CD4-positive, alpha-beta T cell treated with Interleukin-4 for 4 hours (primary cell): ENCODE results near the gene ARHGEF7.
"Not testable (repeated sequence)": the region's sequence is repeated elsewhere in the genome, so short reads cannot be mapped to it uniquely, and the experiment has no call there.

Experiments
- DNase-seq: peaks from one replicate; pipeline ENCODE4 v3.0.0-alpha.2; 2020

ARHGEF7 gene

DNA sequence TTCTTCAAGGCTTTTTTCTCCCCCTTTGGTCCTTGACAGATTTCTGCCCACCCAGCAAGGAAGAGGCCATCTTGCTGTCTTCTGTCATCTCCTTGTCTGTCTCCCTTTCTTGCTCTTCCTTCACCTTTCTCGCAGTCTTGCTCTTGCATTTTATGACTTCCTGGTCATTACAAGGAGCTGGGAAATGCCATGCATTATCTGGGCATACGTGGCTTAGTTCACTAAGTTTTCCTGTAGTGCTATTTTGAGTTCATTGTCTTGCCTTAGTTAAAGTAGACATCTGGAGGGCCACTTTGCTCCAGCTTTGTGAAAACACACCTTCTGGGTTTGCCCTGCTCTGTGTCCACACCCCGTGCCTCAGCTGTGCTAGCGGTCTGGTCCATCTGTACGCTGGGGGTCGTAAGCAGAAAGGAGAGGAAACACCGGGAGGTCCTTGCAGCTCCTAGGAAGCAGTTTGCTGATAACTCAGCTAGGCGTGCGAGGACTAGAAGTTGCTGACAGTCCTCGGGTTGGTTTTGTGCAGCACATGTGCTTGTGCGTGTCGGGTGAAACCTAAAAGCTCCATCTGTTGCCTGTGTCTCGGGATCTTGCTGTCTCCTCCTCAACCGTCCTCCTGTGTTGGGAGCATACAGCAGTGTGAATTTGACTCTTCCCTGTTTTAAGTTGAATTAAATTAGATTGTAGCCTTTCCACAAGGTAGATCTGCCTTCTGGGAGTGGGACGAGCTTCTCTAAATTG lies 59.4 kb downstream of the ARHGEF7 start:
- DNase-seq, result no peak

DNA sequence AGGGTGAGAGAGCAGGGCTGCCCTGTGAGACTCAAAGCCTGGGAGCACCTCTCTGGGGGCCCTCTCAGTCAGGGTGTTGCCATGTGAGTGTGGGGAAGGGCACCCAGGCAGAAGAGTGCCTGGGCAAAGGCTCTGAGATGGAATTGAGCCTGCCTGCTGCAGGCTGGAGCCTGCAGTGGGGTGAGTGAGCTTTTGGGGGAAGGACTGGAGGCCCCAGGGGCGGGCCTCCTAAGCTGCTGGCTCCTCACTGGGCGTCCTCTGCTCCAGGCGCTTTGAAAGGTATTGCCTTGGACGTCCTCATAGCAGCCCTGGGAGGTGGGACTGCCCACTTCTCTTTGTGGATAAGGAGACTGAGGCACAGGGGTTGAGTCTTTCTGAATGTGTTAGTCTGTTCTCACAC lies 60.3 kb downstream of the ARHGEF7 start:
- DNase-seq, result no peak

DNA sequence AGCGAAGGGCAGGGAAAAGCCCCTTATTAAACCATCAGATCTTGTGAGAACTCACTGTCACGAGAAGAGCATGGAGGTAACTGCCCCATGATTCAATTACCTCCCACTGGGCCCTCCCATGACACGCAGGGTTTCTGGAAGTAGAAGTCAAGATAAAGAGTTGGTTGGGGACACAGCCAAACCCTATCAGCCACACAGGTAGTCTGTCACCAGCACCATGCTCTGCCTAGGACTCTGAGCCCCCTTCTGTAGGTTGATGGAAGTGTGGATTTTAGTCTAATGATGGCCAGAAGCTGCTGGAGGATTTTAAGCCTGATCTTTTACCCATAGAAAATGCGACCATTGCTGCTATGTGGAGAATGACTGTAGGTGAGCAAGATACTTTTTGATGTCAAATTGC lies 60.8 kb downstream of the ARHGEF7 start:
- DNase-seq, result no peak

DNA sequence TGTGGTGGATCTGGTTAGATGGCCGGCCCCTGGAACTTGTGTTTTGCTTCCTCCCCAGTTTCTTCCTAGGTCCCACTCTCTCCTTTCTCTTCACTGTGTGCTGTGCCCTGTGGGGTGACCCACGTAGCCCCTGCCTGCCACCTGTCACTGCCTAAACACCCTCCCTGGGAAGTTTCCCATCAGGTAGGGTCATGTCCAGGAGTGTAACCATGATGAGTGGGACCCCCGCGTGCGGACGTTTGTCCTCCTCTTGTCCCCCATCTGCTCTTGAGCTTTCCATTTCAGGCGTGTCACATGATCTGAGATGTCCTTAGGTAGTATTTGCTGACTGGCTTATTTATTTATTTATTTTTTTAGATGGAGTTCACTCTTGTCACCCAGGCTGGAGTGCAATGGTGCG lies 61.3 kb downstream of the ARHGEF7 start:
- DNase-seq, result no peak

DNA sequence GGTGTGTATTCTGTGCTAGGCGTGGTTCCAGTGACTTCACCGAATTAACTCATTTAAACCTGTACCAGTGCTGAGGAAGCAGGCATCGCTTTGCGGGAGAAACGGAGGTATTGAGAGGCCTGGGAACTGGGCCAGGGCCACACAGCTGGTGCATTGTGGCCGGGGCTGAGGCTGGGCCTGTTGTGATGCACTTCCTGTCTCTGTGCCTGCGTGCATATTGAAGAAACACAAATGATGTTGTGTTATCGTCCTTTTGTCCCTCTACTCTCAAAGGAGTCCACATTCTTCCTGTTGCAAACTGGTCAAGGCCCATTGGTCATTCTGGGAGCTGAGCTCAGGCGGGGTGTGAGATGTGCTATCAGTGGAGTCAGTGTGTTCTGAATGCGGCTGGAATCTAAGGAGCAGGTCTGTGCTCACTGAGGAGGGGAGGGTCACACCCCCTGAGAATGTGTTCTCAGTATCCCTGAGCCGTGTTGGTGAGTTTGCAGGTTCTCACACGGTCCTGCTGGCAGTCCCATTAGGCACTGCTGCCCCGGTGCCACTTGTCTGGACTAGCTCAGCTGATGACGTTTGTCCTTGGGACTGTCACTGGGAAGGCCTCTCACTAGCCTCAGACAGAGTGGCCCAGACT lies 62.1 kb downstream of the ARHGEF7 start:
- DNase-seq, result peak; percentile 50

DNA sequence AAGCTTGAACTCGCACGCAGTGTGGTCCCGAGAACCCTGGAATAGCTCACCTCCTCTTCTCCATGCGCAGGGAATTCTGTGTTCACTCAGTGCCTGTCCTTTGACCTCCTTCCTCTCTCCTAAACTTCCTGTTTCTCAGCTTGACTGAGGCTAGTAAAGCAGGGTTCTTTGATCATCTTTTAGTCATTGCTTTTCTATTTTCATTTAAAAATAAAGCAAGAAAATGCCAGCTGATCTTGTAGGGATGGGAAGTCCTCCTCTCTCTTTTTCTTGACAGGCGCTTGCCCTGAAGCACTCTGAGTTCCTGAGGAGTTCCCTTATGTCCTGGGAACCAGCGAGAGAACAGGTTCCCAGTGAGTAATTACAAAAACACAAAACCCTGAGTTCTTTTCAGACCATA lies 62.8 kb downstream of the ARHGEF7 start:
- DNase-seq, result no peak

DNA sequence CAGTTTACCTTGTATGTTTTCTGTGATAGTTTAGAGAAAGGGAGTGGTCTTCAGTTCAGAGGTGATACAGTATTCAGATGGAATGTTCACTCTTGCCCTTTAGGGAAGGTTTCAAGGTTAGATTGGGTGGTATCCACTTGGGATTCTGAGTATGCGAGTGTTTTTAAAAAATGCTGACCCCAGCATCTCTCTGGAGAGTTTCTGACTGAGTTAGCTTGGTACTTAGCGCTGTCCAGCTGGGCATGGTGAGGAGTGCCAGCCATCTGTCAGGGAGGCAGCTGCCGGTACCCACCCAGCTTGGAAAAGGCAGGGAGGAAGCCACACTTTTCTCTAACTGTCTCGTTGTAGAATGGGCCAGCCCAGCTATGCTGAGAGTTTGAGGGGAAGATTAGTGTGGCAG lies 63.3 kb downstream of the ARHGEF7 start:
- no peak for DNase-seq

DNA sequence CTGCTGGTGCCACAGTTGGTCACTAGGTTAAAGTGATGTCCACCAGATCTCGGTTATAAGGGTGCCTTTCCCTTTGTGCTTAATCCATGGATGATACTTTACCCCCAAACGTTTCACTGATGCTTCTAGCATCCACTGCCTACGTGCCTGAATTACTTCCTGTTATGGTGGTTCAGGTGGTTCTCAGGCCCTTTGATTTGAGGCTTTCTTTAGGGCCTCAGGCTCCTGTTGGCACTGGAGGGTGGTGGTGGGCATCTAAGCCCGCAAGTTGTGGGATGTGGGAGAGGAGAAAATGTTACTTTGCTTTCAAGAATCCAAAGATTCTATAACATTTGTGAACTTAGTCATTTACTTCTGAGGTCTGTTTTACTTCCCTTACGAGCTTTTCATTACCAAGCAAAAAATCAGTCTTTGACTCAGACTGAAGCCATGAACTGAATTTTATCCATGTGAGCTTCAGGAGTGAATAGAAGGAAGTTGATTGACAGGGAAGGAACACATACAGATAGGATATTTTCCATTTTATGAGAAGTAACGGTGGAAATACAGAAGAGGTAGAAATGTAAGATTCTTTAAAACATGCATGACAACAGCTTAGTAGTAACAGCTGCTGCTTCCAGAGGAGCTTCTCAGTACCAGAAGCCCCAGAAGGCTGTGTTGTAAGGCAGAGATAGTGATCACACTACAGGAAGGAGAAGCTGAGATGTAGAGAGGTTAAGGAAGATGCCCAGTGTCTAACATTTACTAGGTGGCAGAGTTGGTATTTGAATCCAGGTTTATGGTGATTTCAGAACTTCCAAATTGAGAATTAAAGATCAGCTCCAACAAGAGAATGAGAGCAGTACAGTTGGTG lies 65.0 kb downstream of the ARHGEF7 start:
- DNase-seq, result no peak

DNA sequence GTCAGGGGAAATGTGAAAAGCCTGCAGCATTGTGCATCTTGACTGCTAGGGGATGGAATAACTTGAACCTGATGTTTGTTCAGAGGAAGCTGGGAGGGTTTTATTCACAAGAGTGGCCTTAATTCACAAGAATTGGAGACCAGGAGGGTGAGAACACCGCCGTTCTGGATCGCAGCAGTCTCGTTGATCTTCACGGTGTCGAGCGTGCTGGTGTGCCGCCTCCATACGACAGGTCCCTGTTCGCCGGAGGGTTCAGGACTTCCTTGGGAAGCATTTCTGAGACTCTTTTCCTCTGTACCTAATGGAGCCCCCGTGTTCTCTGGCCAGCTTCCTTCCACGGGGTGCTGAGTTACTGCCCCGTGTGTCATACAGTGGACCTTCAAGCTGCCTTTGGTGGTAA lies 66.9 kb downstream of the ARHGEF7 start:
- DNase-seq, result no peak

DNA sequence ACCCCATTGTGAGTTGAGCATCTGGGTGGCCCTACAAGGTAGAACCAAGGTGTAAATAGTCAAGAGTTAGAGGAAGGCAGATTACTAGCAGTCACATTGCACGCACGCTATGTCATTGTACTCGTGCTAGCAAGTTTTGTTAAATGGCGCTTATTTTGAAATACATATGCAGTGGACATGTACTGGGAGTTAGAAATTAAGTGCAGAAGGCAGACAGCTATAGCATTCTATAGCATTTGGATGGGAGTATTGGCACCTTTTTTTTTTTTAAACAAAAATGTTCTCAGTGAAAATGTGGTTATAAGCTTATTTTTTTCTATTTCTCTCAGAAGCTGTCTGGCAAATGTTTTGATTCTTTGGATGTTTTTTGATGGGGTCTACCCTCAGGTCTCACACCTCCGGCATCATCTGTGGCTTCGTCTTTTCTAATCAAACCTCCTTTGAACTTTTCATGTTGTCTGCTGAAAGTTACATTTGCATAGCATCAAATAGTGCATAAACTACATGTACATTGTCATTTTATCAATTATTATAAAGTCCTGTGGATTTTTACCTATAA lies 68.1 kb downstream of the ARHGEF7 start:
- peak; percentile 46 for DNase-seq

DNA sequence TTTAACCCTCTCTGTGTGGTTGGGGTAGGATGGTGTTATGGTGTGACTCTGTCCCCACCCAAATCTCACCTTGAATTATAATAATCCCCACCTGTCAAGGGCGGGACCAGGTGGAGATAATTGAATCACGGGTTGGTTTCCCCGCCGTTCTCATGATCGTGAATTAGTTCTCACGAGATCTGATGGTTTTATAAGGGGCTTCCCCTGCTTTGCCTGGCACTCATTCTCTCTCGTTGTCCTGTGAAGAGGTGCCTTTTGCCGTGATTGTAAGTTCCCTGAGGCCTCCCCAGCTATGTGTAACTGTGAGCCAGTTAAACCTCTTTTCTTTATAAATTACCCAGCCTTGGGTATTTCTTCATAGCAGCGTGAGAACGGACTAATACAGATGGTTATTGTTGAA lies 68.8 kb downstream of the ARHGEF7 start:
- DNase-seq, result no peak

DNA sequence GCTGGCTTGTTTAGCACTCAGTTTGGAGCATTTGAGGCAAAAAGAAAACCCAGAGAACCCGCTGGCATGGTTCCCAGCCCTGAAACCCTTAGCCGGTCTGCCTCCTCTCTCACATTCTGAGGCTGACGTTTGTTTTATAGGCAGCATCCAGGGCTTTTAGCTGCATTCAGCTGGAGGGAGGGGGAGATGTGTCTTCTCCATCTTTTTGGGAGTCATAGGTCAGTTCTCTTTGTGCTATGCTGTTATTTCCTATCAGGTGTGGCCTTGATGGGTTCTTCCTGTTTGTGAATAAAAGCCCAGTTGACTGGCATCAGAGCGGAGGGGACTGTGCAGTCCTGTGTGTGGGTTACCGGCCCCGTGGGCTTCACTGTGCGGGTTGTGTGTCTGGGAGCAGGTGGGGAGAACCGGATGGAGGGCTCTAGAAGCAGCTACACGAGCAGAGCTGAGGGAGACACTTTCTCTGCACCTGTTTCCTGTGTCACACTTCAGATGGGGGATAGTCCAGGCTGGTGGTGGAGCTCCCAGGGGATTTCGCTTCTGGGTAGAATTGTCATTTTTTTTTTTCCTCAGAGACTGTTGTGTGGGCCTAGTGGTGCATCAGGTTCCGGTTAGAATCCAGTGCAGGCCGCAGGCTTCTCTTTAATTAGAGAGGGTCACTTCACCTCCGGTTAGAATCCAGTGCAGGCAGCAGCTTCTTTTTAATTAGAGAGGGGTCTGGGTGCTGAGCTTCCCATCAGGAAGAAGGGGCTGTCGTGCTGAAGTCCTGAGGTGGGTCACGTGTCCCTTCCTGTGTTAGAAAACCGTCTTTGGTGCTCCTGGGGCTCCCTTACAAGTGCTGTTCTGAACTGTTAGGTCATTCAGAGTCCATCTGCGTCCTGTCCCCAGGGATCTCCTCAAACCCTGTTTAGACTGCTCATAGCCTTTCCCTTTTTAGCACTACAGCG lies 69.6 kb downstream of the ARHGEF7 start:
- peak; percentile 25 for DNase-seq

DNA sequence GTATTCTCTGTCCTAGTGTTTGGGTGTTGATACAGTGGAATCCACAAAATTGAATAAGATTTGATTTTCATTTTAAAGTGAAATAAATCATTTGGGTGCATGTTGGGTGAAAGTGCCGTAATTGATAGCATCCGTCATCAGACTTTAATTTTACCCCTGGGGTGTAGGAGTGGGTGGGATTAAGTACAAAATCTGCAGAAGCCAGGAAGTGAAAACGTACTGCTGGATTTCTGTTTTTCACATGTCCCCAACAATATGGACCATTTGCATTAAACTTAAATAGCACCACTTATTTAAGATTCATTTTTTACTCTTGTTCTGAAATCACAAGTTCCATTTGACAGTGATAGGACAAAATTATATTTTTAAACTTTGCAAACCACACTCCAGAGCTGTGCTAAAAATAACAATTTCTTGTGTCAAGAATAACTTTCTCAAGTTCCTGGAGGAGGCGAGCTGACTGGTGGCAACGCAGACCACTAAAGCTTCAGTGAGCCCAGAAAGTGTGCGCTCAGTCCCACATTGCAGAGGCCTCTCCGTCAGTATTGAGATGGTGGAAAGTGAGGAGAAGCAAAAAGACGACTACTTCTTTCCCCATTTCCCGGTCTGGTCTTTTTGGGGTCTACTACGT lies 71.3 kb downstream of the ARHGEF7 start:
- DNase-seq, result no peak

DNA sequence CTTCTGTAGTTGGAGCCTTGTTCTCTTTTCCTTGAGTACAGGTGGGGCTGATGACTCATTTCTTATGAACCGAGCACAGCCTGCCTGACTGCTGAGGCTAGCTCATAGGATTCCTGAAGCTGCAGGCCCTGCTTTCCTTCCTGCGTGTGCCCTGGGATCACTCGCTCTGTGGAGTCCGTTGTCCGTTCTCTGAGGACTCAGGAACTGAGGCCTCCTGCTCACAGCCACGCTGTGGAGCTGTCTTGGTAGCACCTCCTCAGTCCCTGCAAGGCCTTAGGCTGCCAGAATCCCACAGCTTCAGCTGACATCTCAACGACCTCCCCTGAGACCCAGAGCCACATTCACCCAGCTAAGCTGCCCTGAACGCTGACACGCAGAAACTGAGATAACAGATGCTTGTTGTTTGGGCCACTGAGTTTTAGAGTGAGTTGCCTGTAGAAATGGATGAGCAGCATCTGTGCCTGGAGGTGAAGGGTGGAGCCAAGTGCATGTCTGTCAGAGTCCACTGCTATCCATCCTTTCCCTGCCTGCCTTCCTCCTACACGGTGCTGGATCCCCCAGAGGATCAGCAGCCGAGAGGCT lies 72.9 kb downstream of the ARHGEF7 start:
- no peak for DNase-seq

DNA sequence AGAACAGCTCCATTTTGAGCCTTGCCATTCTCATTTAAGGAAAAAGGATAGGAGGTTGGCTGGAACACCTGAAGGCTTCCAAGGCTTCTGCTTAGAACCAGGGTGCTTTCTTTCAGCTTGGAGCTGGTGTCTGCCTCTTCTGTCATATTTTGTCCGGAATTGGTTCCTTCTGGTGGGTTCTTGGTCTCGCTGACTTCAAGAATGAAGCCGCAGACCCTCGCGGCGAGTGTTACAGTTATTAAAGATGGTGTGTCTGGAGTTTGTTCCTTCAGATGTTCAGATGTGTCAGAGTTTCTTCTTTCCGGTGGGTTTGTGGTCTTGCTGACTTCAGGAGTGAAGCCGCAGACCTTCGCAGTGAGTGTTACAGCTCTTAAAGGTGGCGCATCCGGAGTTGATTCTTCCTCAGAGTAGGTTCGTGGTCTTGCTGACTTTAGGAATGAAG lies 74.0 kb downstream of the ARHGEF7 start:
- peak; percentile 76 for DNase-seq

DNA sequence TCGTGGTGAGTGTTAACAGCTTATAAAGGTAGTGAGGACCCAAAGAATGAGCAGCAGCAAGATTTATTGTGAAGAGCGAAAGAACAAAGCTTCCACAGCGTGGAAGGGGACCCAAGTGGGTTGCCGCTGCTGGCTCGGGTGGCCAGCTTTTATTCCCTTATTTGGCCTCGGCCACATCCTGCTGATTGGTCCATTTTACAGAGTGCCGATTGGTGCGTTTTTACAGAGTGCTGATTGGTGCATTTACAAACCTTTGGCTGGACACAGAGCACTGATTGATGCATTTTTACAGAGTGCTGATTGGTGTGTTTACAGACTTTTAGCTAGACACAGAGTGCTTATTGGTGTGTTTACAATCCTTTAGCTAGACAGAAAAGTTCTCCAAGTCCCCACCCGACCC lies 74.4 kb downstream of the ARHGEF7 start:
- DNase-seq, result peak; percentile 19

DNA sequence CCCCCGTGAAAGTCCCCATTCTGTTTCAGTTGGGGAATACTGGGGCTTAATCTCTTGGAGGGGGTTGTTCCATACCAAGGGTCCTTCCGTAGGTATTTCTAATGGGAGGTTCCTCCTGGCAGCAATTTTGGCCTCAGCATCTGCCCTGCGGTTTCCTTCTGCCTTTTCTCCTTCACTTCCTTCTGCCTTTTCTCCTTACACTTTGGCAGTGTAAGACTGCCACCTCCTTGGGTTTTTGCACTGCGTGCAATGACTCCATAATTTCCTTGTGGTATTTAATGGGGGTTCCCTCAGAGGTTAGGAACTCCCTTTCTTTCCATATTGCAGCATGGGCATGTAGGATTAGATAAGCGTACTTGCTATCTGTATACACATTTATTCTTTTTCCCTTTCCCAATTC lies 78.1 kb downstream of the ARHGEF7 start:
- not testable (repeated sequence) for DNase-seq

DNA sequence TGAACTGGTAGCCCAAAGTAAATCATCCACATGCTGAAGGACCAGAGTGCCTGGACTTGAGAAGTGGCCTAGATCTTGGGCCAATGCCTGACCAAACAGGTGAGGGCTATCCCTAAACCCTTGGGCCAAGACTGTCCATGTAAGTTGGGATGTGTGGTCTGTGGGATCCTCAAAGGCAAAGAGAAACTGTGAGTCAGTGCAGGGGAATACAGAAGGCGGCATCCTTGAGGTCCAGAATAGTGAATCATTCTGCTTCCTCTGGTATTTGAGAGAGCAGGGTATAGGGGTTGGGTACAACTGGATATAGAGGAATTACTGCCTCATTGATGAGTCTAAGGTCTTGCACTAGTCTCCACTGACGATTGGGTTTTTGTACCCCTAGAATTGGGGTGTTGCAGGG lies 79.5 kb downstream of the ARHGEF7 start:
- not testable (repeated sequence) for DNase-seq

DNA sequence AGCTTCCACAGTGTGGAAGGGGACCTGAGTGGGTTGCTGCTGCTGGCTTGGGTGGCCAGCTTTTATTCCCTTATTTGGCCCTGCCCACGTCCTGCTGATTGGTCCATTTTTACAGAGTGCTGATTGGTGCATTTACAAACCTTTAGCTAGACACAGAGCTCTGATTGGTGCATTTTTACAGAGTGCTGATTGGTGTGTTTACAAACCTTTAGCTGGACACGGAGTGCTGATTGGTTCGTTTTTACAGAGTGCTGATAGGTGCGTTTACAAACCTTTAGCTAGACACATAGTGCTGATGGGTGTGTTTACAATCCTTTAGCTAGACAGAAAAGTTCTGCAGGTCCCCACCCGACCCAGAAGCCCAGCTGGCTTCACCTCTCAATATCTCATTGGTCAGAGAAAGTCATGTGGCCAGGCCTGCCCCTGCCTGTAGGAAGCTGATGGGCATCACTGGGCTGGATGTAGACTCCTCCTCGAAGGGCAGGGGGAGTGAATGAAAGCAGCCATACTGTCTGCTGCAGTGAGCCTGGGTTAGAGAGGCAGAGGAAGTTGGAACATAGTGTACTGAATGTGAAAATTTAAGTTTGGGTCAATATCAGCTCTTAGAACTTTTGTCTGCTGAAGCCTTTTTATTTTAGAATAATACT lies 83.7 kb downstream of the ARHGEF7 start:
- DNase-seq, result not testable (repeated sequence)

DNA sequence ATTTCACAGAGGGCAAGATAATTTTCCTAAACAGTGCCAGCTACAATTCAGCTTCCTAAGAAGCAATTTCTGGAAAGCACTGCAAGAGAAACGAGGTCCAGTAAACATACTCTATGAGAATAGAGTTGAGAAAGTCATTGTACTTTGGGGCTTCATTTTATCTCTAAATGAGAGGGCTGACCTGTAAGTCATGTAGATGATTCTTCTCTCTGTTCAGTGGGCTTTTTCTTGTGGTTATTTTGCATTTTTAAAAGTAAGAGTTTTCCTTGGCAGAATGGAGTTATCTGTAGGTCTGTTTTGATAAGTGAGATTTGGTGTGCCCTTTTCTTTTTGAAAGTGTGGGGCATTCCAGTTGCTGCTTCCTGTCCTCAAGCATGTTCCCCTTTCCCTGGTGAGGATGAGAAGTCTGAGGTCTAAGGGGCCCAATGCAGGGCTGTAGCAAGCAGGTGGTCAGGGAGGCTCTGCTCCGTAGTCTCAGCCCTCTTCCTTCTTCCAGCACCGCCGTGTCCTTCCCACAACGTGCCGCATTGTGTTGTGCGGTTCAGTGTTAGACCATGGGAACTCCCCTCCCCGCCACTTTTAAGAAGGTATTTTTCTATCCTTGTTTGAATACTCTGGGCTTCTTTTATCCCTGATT lies 86.3 kb downstream of the ARHGEF7 start:
- no peak for DNase-seq
